Trophoblast cell (in vitro differentiated cells and primary cell): Measurements from ENCODE around the gene RPS6KA4.

Experiments
- DNase-seq, 2 donors: peaks; one replicate each; pipeline ENCODE4 v3.0.0-alpha.2; 2016
- H2AFZ ChIP-seq: 2 replicates; pipeline ENCODE4 v1.6.1; 2013; ENCODE audit warnings: low read length, moderate library complexity, mild to moderate bottlenecking; ENCODE audit not compliant: insufficient read depth, poor library complexity
- H2AK5ac ChIP-seq: 2 replicates; pipeline ENCODE4 v1.6.1; 2013; ENCODE audit warnings: mild to moderate bottlenecking, low read length
- H2BK120ac ChIP-seq: 2 replicates; pipeline ENCODE4 v1.6.1; 2013; ENCODE audit warnings: low read length, mild to moderate bottlenecking, moderate library complexity; ENCODE audit not compliant: insufficient read depth, poor library complexity
- H2BK12ac ChIP-seq: 2 replicates; pipeline ENCODE4 v1.6.1; 2013; ENCODE audit warnings: mild to moderate bottlenecking, low read length, moderate library complexity
- H2BK5ac ChIP-seq: 2 replicates; pipeline ENCODE4 v1.6.1; 2013; ENCODE audit warnings: low read length, low read depth, moderate library complexity, mild to moderate bottlenecking; ENCODE audit not compliant: poor library complexity
- H3K14ac ChIP-seq: 2 replicates; pipeline ENCODE4 v1.6.1; 2013; ENCODE audit warnings: mild to moderate bottlenecking, low read length
- H3K18ac ChIP-seq: 2 replicates; pipeline ENCODE4 v1.6.1; 2013; ENCODE audit warnings: mild to moderate bottlenecking, low read length
- H3K23ac ChIP-seq: 2 replicates; pipeline ENCODE4 v1.6.1; 2013; ENCODE audit warnings: low read length
- H3K27ac ChIP-seq: 2 replicates; pipeline ENCODE4 v1.5.1; 2013; ENCODE audit warnings: low read depth, mild to moderate bottlenecking, inconsistent platforms, low read length, moderate library complexity
- H3K27me3 ChIP-seq: 2 replicates; pipeline ENCODE4 v1.6.1; 2013; ENCODE audit warnings: inconsistent platforms, mild to moderate bottlenecking, low read length, moderate library complexity; ENCODE audit not compliant: insufficient read depth
- H3K36me3 ChIP-seq, 2 experiments: 1 replicate in 1 of 2; 2 replicates in 1 of 2; pipeline ENCODE4 v1.6.1; 2013; ENCODE audit warnings: low read length in 2 of 2, mild to moderate bottlenecking in 2 of 2, moderate library complexity in 1 of 2; ENCODE audit not compliant: insufficient read depth in 2 of 2, control insufficient read depth in 1 of 2
- H3K4ac ChIP-seq: 2 replicates; pipeline ENCODE4 v1.6.1; 2013; ENCODE audit warnings: low read depth, mild to moderate bottlenecking, low read length, moderate library complexity
- H3K4me1 ChIP-seq, 2 experiments: 1 replicate in 1 of 2; 2 replicates in 1 of 2; pipeline ENCODE4 v1.6.1; 2013; ENCODE audit warnings: low read length in 2 of 2, mild to moderate bottlenecking in 2 of 2, moderate library complexity in 1 of 2; ENCODE audit not compliant: insufficient read depth in 2 of 2, control insufficient read depth in 1 of 2
- H3K4me2 ChIP-seq: 2 replicates; pipeline ENCODE4 v1.6.1; 2013; ENCODE audit warnings: inconsistent platforms, mild to moderate bottlenecking, low read length, moderate library complexity
- H3K4me3 ChIP-seq: 2 replicates; pipeline ENCODE4 v1.5.1; 2013; ENCODE audit warnings: mild to moderate bottlenecking, low read depth, low read length, inconsistent platforms
- H3K79me1 ChIP-seq: one replicate; pipeline ENCODE4 v1.6.1; 2013; ENCODE audit warnings: low read length
- H3K79me2 ChIP-seq: 2 replicates; pipeline ENCODE4 v1.6.1; 2013; ENCODE audit warnings: low read length, mild to moderate bottlenecking; ENCODE audit not compliant: control insufficient read depth, insufficient read depth, poor library complexity
- H3K9ac ChIP-seq: 2 replicates; pipeline ENCODE4 v1.6.1; 2013; ENCODE audit warnings: mild to moderate bottlenecking, low read length
- H3K9me3 ChIP-seq: 2 replicates; pipeline ENCODE4 v1.6.1; 2013; ENCODE audit warnings: low read depth, mild to moderate bottlenecking, control low read depth, inconsistent platforms, low read length; ENCODE audit not compliant: insufficient read depth
- H4K12ac ChIP-seq: 2 replicates; pipeline ENCODE4 v1.6.1; 2013; ENCODE audit warnings: low read depth, mild to moderate bottlenecking, low read length, moderate library complexity
- H4K8ac ChIP-seq: 2 replicates; pipeline ENCODE4 v1.6.1; 2013; ENCODE audit warnings: low read depth, mild to moderate bottlenecking, low read length, moderate library complexity
- H4K91ac ChIP-seq: one replicate; pipeline ENCODE4 v1.6.1; 2013; ENCODE audit warnings: low read depth, mild to moderate bottlenecking, low read length, moderate library complexity
- WGBS: extraction: QIAGEN DNeasy Blood & Tissue Kit; methylation state at CpG from one replicate; pipeline ENCODE4 v1.1.7; 2013; ENCODE audit warnings: missing lambda C conversion rate; ENCODE audit not compliant: insufficient read length, insufficient coverage; ENCODE audit errors: extremely low coverage; 5-methylcytosine and 5-hydroxymethylcytosine counted together

The RPS6KA4 gene

GRCh38 chr11:64384028-64384737 lies 25.2 kb downstream of the RPS6KA4 start:
- Histone ChIP-seq H4K8ac (peak overlapping the region; percentile 13), H3K23ac (no peak overlapping the region), H2AFZ (no peak overlapping the region), H3K9ac (no peak overlapping the region), H2AK5ac (peak overlapping the region; percentile 43), H3K4me1 (peaks cover 31 to 37% of the 10 kb centered on the region in 2 experiments), H3K79me1 (peaks cover 29% of the 10 kb centered on the region), H3K79me2 (peaks cover 3% of the 10 kb centered on the region), H3K36me3 (peaks cover 0 to 2% of the 10 kb centered on the region in 2 experiments), H4K91ac (peak overlapping the region; percentile 56), H3K9me3 (peaks cover 3% of the 10 kb centered on the region), H3K18ac (peak overlapping the region; percentile 6), H2BK12ac (peak overlapping the region; percentile 78), H3K4ac (peak overlapping the region; percentile 42), H3K4me3 (no peak overlapping the region), H2BK120ac (peak overlapping the region; percentile 47), H2BK5ac (peak overlapping the region; percentile 23), H3K4me2 (no peak overlapping the region), H3K27me3 (no peaks in the 10 kb centered on the region), H3K14ac (no peak overlapping the region), H3K27ac (no peak overlapping the region), H4K12ac (no peak overlapping the region)
- whole genome bisulfite sequencing = no CpG with 5 or more reads among the region's 17 CpGs
- peak in 1 of 2 donors; percentile 10 for DNase-seq

DNA sequence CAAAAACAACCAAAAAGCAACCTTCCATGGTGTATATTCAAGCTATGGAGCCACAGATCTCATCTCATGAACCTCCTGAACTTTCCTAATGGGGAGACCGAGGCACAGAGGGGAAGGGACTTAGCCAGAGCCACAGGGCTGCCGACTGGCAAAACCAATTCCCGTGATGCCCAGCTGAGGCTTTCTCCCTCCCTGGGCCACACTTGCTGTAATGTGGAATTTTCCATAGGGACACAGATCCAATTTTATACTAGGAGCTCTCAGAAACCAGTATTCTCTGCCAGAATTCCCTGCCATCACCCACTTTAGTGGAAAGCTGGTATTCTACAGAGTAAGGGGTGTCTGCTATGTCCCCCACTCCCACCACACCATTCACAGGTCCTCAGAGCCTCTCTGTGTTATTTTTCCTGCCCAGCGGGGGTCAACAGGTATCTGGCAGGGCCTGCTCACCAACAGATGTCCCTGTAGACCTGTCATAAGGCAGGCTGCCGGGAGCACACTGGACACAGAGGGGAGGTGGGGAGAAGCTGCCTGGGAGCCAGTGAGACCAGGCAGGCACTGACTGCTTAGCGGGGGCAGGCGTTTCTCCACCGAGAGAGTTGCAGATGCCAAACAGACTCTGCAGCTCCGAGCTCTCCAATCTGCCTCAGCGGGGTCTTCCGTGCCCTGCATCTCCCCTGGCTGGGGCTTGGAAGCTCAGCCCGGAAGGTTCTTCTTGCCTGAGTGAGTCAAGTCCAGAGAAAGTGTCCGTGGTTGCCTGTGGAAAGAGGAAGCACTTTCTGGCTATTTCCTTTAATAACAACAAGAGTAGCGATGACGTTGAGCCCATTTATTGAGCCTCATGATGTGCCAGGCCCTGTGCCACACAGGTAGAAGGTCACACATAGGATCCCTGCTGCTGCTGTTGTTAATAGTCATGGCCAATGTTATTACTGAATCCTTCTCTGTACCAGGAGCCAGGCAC lies 26.3 kb downstream of the RPS6KA4 start:
- Histone ChIP-seq H3K4me1 (peaks cover 31 to 35% of the 10 kb centered on the region in 2 experiments), H2AFZ (no peak overlapping the region)

DNA sequence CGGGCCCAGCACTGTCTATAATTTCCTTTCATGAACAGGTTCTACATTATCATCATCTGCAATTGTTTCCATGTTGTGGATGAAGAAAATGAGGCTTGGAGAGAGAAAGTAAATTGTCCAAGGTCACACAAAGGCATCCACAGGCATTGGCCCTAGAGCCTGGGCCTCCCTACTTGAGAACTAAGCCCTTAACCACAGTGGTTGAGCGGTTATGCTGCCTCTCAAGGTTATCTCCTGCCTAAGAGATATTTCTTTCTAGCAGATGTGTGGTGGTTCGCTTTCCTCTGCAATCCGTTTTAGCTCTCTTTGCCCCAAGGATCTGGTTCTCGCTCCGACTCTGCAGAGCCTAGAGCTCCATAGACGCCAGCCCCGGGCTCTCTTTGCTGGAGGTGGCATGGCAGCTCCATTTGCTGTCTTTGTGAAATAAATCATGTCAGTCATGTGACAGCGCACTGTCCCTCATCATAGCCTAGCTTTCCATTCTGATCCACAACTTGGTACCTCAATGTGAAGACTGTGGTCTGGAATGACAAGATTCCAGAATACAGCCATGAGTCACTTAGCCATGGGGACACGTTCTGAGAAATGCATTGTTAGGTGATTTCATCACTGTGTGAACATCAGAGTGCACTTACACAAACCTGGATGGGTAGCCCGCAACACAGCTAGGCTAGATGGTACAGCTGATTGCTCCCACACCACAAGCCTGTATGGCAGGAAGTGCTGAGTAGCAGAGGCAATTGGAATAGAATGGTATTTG lies 27.2 kb downstream of the RPS6KA4 start:
- Histone ChIP-seq H3K4ac (peak overlapping the region; percentile 34), H3K23ac (no peak overlapping the region), H4K8ac (no peak overlapping the region), H4K91ac (peak overlapping the region; percentile 95), H3K4me3 (no peak overlapping the region), H2AFZ (no peak overlapping the region), H2AK5ac (peak overlapping the region; percentile 76), H3K79me2 (peaks cover 3% of the 10 kb centered on the region), H2BK5ac (peak overlapping the region; percentile 87), H3K9me3 (peaks cover 3% of the 10 kb centered on the region), H2BK12ac (peak overlapping the region; percentile 95), H3K79me1 (peaks cover 25% of the 10 kb centered on the region), H3K14ac (peak overlapping the region; percentile 82), H3K36me3 (no peaks in the 10 kb centered on the region), H3K27me3 (no peaks in the 10 kb centered on the region), H3K18ac (peak overlapping the region; percentile 63), H2BK120ac (peak overlapping the region; percentile 95), H3K4me2 (peak overlapping the region; percentile 33), H3K27ac (peak overlapping the region; percentile 89), H3K4me1 (peaks cover 31 to 35% of the 10 kb centered on the region in 2 experiments), H3K9ac (no peak overlapping the region), H4K12ac (no peak overlapping the region)
- DNase-seq = peak; percentile 95 to 99
- WGBS = no CpG with 5 or more reads among the region's 11 CpGs

More for the DNA sequence above, 26.3 kb downstream of the RPS6KA4 start:
- peak overlapping the region; percentile 34 for H3K4me3 ChIP-seq
- no peak overlapping the region for H4K12ac ChIP-seq
- no peaks in the 10 kb centered on the region for H3K36me3 ChIP-seq
- peak overlapping the region; percentile 63 for H3K18ac ChIP-seq
- H3K4me2 ChIP-seq = no peak overlapping the region
- H2BK12ac ChIP-seq = peak overlapping the region; percentile 95
- peaks cover 3% of the 10 kb centered on the region for H3K79me2 ChIP-seq
- peak in 1 of 2 donors; percentile 16 for DNase-seq
- no peaks in the 10 kb centered on the region for H3K27me3 ChIP-seq
- peaks cover 29% of the 10 kb centered on the region for H3K79me1 ChIP-seq
- peak overlapping the region; percentile 82 for H3K14ac ChIP-seq
- H4K8ac ChIP-seq = peak overlapping the region; percentile 67
- H2BK120ac ChIP-seq = peak overlapping the region; percentile 95
- peak overlapping the region; percentile 89 for H3K27ac ChIP-seq
- H3K9ac ChIP-seq = no peak overlapping the region
- peak overlapping the region; percentile 60 for H3K4ac ChIP-seq
- peaks cover 3% of the 10 kb centered on the region for H3K9me3 ChIP-seq
- peak overlapping the region; percentile 76 for H2AK5ac ChIP-seq
- peak overlapping the region; percentile 87 for H2BK5ac ChIP-seq
- no peak overlapping the region for H3K23ac ChIP-seq
- no CpG with 5 or more reads among the region's 15 CpGs for WGBS
- H4K91ac ChIP-seq = peak overlapping the region; percentile 95

DNA sequence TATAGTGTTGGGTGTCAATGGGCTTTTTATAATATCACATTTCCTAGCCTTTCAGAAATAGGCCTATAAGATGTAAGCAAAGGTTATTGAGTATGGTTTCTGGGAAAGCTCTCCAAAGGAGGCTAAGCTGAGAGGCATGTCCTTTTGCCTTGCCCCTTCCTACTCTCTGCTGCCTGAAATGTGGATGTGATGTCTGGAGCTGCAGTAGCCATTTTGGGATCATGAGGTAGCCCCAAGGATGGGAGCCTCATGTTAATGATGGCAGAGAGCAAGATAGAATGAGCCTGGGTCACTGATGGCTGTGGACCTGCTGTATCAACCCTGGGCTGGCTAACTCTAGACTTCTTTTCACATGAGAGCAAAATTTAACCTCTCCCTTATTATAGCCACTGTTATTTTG lies 29.0 kb downstream of the RPS6KA4 start:
- no peak overlapping the region for H3K18ac ChIP-seq
- H3K79me1 ChIP-seq = peaks cover 28% of the 10 kb centered on the region
- no peak for DNase-seq
- peak overlapping the region; percentile 28 for H3K4me3 ChIP-seq
- no peak overlapping the region for H3K4me2 ChIP-seq
- no peak overlapping the region for H4K12ac ChIP-seq
- peaks cover 29 to 37% of the 10 kb centered on the region in 2 experiments for H3K4me1 ChIP-seq
- H2BK5ac ChIP-seq = no peak overlapping the region
- no peaks in the 10 kb centered on the region for H3K36me3 ChIP-seq
- H3K23ac ChIP-seq = no peak overlapping the region
- no peak overlapping the region for H3K4ac ChIP-seq
- H3K14ac ChIP-seq = no peak overlapping the region
- H3K27ac ChIP-seq = no peak overlapping the region
- no peak overlapping the region for H2AFZ ChIP-seq
- peaks cover 3% of the 10 kb centered on the region for H3K79me2 ChIP-seq
- no peaks in the 10 kb centered on the region for H3K27me3 ChIP-seq
- no peak overlapping the region for H4K91ac ChIP-seq
- H3K9me3 ChIP-seq = peaks cover 3% of the 10 kb centered on the region
- no peak overlapping the region for H2AK5ac ChIP-seq
- H2BK12ac ChIP-seq = peak overlapping the region; percentile 51
- H3K9ac ChIP-seq = no peak overlapping the region
- H2BK120ac ChIP-seq = no peak overlapping the region
- H4K8ac ChIP-seq = no peak overlapping the region
